NT2/D1 (cell line): ENCODE data around the gene ZMYND10.

Experiments used
- DNase-seq: peaks from one replicate; pipeline ENCODE4 v3.0.0-alpha.2; 2011; ENCODE audit warnings: low read depth, low spot score
- H3K27me3 ChIP-seq: 2 replicates; pipeline ENCODE4 v1.6.0; 2011; ENCODE audit warnings: mild to moderate bottlenecking; ENCODE audit not compliant: insufficient read length, insufficient read depth
- H3K36me3 ChIP-seq: 2 replicates; pipeline ENCODE4 v1.6.1; 2011; ENCODE audit warnings: mild to moderate bottlenecking, low read length, mixed read lengths; ENCODE audit not compliant: insufficient read depth, insufficient read length
- H3K4me1 ChIP-seq: 2 replicates; pipeline ENCODE4 v1.5.1; 2011; ENCODE audit not compliant: insufficient read depth, insufficient read length
- H3K4me3 ChIP-seq: 2 replicates; pipeline ENCODE4 v1.5.1; 2011; ENCODE audit warnings: low read depth; ENCODE audit not compliant: insufficient read length
- H3K9ac ChIP-seq: 2 replicates; pipeline ENCODE4 v1.6.0; 2011; ENCODE audit warnings: low read depth; ENCODE audit not compliant: insufficient read length
- H3K9me3 ChIP-seq: 2 replicates; pipeline ENCODE4 v1.5.1; 2011; ENCODE audit warnings: mild to moderate bottlenecking, low read length; ENCODE audit not compliant: insufficient read depth
- SUZ12 ChIP-seq: IDR thresholded peaks from 2 replicates; pipeline ENCODE4 v1.6.1; 2011; ENCODE audit not compliant: insufficient read length, insufficient read depth; ENCODE audit errors: extremely low read depth
- YY1 ChIP-seq: IDR thresholded peaks from 2 replicates; pipeline ENCODE4 v1.6.1; 2011; ENCODE audit not compliant: insufficient read length, insufficient read depth
- ZNF274 ChIP-seq: IDR thresholded peaks from 2 replicates; pipeline ENCODE4 v1.6.1; 2011; ENCODE audit warnings: mild to moderate bottlenecking, low read depth, low read length

Gene ZMYND10

GRCh38 chr3:50388016-50388719 lies 42.6 kb upstream of the ZMYND10 start:
- peaks cover 11% of the 10 kb centered on the region for H3K4me1 ChIP-seq
- H3K27me3 ChIP-seq: no peaks in the 10 kb centered on the region
- no peaks in the 10 kb centered on the region for H3K36me3 ChIP-seq
- H3K4me3 ChIP-seq: no peak overlapping the region
- no peak for TF ChIP-seq SUZ12
- TF ChIP-seq ZNF274: no peak
- no peak for TF ChIP-seq YY1
- no peak for DNase-seq
- no peaks in the 10 kb centered on the region for H3K9me3 ChIP-seq
- H3K9ac ChIP-seq: no peak overlapping the region

GRCh38 chr3:50385754-50386153 lies 40.2 kb upstream of the ZMYND10 start:
- Histone ChIP-seq H3K4me1 (peaks cover 5% of the 10 kb centered on the region), H3K9ac (no peak overlapping the region), H3K27me3 (no peaks in the 10 kb centered on the region), H3K9me3 (no peaks in the 10 kb centered on the region), H3K4me3 (no peak overlapping the region), H3K36me3 (no peaks in the 10 kb centered on the region)
- TF ChIP-seq ZNF274 (no peak), YY1 (no peak), SUZ12 (no peak)
- DNase-seq: no peak

- H3K36me3 ChIP-seq: no peaks in the 10 kb centered on the region
- DNase-seq: no peak
- no peak overlapping the region for H3K4me3 ChIP-seq
- H3K27me3 ChIP-seq: no peaks in the 10 kb centered on the region
- TF ChIP-seq YY1 (no peak), ZNF274 (no peak), SUZ12 (no peak)
- H3K9me3 ChIP-seq: no peaks in the 10 kb centered on the region
- peaks cover 3% of the 10 kb centered on the region for H3K4me1 ChIP-seq
- no peak overlapping the region for H3K9ac ChIP-seq
Measured at GRCh38 chr3:50383750-50384149, 38.2 kb upstream of the ZMYND10 start.

GRCh38 chr3:50382722-50383121 lies 37.2 kb upstream of the ZMYND10 start:
- Histone ChIP-seq H3K9ac (no peak overlapping the region), H3K36me3 (no peaks in the 10 kb centered on the region), H3K4me3 (no peak overlapping the region), H3K4me1 (peaks cover 6% of the 10 kb centered on the region), H3K27me3 (no peaks in the 10 kb centered on the region), H3K9me3 (no peaks in the 10 kb centered on the region)
- DNase-seq: no peak
- TF ChIP-seq YY1 (no peak), ZNF274 (no peak), SUZ12 (no peak)

- no peak overlapping the region for H3K9ac ChIP-seq
- H3K36me3 ChIP-seq: no peaks in the 10 kb centered on the region
- H3K9me3 ChIP-seq: no peaks in the 10 kb centered on the region
- H3K4me3 ChIP-seq: no peak overlapping the region
- DNase-seq: no peak
- H3K4me1 ChIP-seq: peaks cover 6% of the 10 kb centered on the region
- no peaks in the 10 kb centered on the region for H3K27me3 ChIP-seq
- TF ChIP-seq YY1 (no peak), SUZ12 (no peak), ZNF274 (no peak)
Measured at GRCh38 chr3:50381383-50381782, 35.9 kb upstream of the ZMYND10 start.

GRCh38 chr3:50380405-50381085 lies 35.0 kb upstream of the ZMYND10 start:
- DNase-seq: no peak
- H3K9me3 ChIP-seq: no peaks in the 10 kb centered on the region
- peaks cover 6% of the 10 kb centered on the region for H3K4me1 ChIP-seq
- H3K36me3 ChIP-seq: no peaks in the 10 kb centered on the region
- H3K9ac ChIP-seq: no peak overlapping the region
- TF ChIP-seq SUZ12 (no peak), ZNF274 (no peak), YY1 (no peak)
- H3K4me3 ChIP-seq: no peak overlapping the region
- H3K27me3 ChIP-seq: no peaks in the 10 kb centered on the region

GRCh38 chr3:50378757-50379156 lies 33.2 kb upstream of the ZMYND10 start:
- no peak for DNase-seq
- no peaks in the 10 kb centered on the region for H3K9me3 ChIP-seq
- no peak overlapping the region for H3K9ac ChIP-seq
- H3K4me1 ChIP-seq: peaks cover 15% of the 10 kb centered on the region
- no peak for TF ChIP-seq YY1
- TF ChIP-seq ZNF274: no peak
- TF ChIP-seq SUZ12: no peak
- no peaks in the 10 kb centered on the region for H3K36me3 ChIP-seq
- no peaks in the 10 kb centered on the region for H3K27me3 ChIP-seq
- H3K4me3 ChIP-seq: no peak overlapping the region

GRCh38 chr3:50378024-50378423 lies 32.5 kb upstream of the ZMYND10 start:
- TF ChIP-seq SUZ12: no peak
- TF ChIP-seq YY1: no peak
- TF ChIP-seq ZNF274: no peak
- DNase-seq: no peak

More at GRCh38 chr3:50378024-50378423, 32.5 kb upstream of the ZMYND10 start:
- Histone ChIP-seq H3K27me3 (no peaks in the 10 kb centered on the region), H3K9me3 (no peaks in the 10 kb centered on the region), H3K9ac (no peak overlapping the region), H3K4me1 (peaks cover 15% of the 10 kb centered on the region), H3K36me3 (no peaks in the 10 kb centered on the region), H3K4me3 (no peak overlapping the region)
